ENCODE data around the gene DAB2IP. TPM values are rescaled to one million over a fixed set of nuclear protein-coding genes. Genes with fewer than 3 reads are reported as not detected.

The DAB2IP gene
- total RNA-seq, 1 experiment from 2014 or later, result 56.3 TPM

- intact Hi-C loops (cut with micrococcal nuclease; ENCODE audit: unreplicated experiment), result no loop called here
- no peak for DNase-seq
- CTCF ChIA-PET, result no interaction called here
These were observed 16.5 kb downstream of the DAB2IP start for GRCh38 chr9:121667890-121668289.

GRCh38 chr9:121670431-121670830 lies 19.0 kb downstream of the DAB2IP start:
- intact Hi-C loops (cut with micrococcal nuclease; ENCODE audit: unreplicated experiment), result no loop called here
- H3K36me3 Mint-ChIP-seq (ENCODE audit: insufficient read depth, unreplicated experiment), result no peaks in the 10 kb centered on the region
- no peak overlapping the region for H3K27ac Mint-ChIP-seq (ENCODE audit: unreplicated experiment)
- no peak for TF ChIP-seq CTCF (IDR thresholded peaks at IDR 0.05; ENCODE audit: unreplicated experiment)
- CTCF ChIA-PET, result no interaction called here
- H3K4me3 Mint-ChIP-seq (ENCODE audit: low read depth, unreplicated experiment), result no peak overlapping the region
- H3K4me1 Mint-ChIP-seq (ENCODE audit: low read depth, unreplicated experiment), result peaks cover 8% of the 10 kb centered on the region
- DNase-seq, result no peak
- BruUV-seq (replicated peaks), result no TSS peak
- H3K9me3 Mint-ChIP-seq (ENCODE audit: low read depth, unreplicated experiment), result peaks cover 2% of the 10 kb centered on the region
- H3K27me3 Mint-ChIP-seq (ENCODE audit: unreplicated experiment), result no peaks in the 10 kb centered on the region

More at GRCh38 chr9:121667890-121668289, 16.5 kb downstream of the DAB2IP start:
- no peak for TF ChIP-seq CTCF (IDR thresholded peaks at IDR 0.05; ENCODE audit: unreplicated experiment)
- no TSS peak for BruUV-seq (replicated peaks)
- H3K27ac Mint-ChIP-seq (ENCODE audit: unreplicated experiment), result no peak overlapping the region
- H3K27me3 Mint-ChIP-seq (ENCODE audit: unreplicated experiment), result no peaks in the 10 kb centered on the region
- no peaks in the 10 kb centered on the region for H3K4me1 Mint-ChIP-seq (ENCODE audit: low read depth, unreplicated experiment)
- peaks cover 2% of the 10 kb centered on the region for H3K9me3 Mint-ChIP-seq (ENCODE audit: low read depth, unreplicated experiment)
- no peaks in the 10 kb centered on the region for H3K36me3 Mint-ChIP-seq (ENCODE audit: insufficient read depth, unreplicated experiment)
- no peak overlapping the region for H3K4me3 Mint-ChIP-seq (ENCODE audit: low read depth, unreplicated experiment)

- no peak for DNase-seq
- intact Hi-C loops (cut with micrococcal nuclease; ENCODE audit: unreplicated experiment), result no loop called here
- Mint-ChIP-seq H3K27ac (ENCODE audit: unreplicated experiment) (no peak overlapping the region), H3K4me3 (ENCODE audit: low read depth, unreplicated experiment) (no peak overlapping the region), H3K9me3 (ENCODE audit: low read depth, unreplicated experiment) (peaks cover 2% of the 10 kb centered on the region), H3K36me3 (ENCODE audit: insufficient read depth, unreplicated experiment) (no peaks in the 10 kb centered on the region), H3K4me1 (ENCODE audit: low read depth, unreplicated experiment) (peaks cover 9% of the 10 kb centered on the region), H3K27me3 (ENCODE audit: unreplicated experiment) (no peaks in the 10 kb centered on the region)
- TF ChIP-seq CTCF (IDR thresholded peaks at IDR 0.05; ENCODE audit: unreplicated experiment), result no peak
- CTCF ChIA-PET, result no interaction called here
- BruUV-seq (replicated peaks), result no TSS peak
These were observed 20.2 kb downstream of the DAB2IP start for GRCh38 chr9:121671612-121672155.

GRCh38 chr9:121672213-121672612 lies 20.8 kb downstream of the DAB2IP start:
- Mint-ChIP-seq H3K4me3 (ENCODE audit: low read depth, unreplicated experiment) (no peak overlapping the region), H3K4me1 (ENCODE audit: low read depth, unreplicated experiment) (peaks cover 9% of the 10 kb centered on the region), H3K27ac (ENCODE audit: unreplicated experiment) (no peak overlapping the region), H3K36me3 (ENCODE audit: insufficient read depth, unreplicated experiment) (no peaks in the 10 kb centered on the region), H3K27me3 (ENCODE audit: unreplicated experiment) (no peaks in the 10 kb centered on the region), H3K9me3 (ENCODE audit: low read depth, unreplicated experiment) (peaks cover 2% of the 10 kb centered on the region)
- intact Hi-C loops (cut with micrococcal nuclease; ENCODE audit: unreplicated experiment), result no loop called here
- CTCF ChIA-PET, result no interaction called here
- no peak for TF ChIP-seq CTCF (IDR thresholded peaks at IDR 0.05; ENCODE audit: unreplicated experiment)
- BruUV-seq (replicated peaks), result no TSS peak
- DNase-seq, result no peak

Measured in Calu3 (cell line).